ENCODE data around the gene CSNK2A1. TPM values are rescaled to one million over a fixed set of nuclear protein-coding genes. Genes with fewer than 3 reads are reported as not detected.
A peak's percentile ranks its signal among the peaks of the same experiment; 100 is the strongest.

Gene CSNK2A1
- total RNA-seq, 1 donor from 2014 or later: 207 TPM

DNA sequence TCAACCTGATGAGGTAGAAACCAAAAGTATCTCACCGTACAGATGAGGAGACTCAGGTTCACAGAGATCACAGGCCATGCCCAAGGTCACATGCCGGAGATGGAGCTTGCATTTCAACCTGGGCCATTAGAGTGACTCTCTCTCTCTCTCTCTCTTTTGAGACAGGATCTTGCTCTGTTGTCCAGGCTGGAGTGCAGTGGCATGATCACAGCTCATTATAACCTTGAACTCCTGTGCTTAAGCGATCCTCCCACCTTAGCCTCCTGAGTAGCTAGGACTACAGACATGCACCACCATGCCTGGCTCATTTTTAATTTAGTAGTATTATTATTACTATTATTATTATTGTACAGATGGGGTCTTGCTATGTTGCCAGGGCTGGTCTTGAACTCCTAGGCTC lies 2.8 kb upstream of the CSNK2A1 start:
- peaks cover 6% of the 10 kb centered on the region for H3K9me3 Mint-ChIP-seq
- TF ChIP-seq, protein P1, sequence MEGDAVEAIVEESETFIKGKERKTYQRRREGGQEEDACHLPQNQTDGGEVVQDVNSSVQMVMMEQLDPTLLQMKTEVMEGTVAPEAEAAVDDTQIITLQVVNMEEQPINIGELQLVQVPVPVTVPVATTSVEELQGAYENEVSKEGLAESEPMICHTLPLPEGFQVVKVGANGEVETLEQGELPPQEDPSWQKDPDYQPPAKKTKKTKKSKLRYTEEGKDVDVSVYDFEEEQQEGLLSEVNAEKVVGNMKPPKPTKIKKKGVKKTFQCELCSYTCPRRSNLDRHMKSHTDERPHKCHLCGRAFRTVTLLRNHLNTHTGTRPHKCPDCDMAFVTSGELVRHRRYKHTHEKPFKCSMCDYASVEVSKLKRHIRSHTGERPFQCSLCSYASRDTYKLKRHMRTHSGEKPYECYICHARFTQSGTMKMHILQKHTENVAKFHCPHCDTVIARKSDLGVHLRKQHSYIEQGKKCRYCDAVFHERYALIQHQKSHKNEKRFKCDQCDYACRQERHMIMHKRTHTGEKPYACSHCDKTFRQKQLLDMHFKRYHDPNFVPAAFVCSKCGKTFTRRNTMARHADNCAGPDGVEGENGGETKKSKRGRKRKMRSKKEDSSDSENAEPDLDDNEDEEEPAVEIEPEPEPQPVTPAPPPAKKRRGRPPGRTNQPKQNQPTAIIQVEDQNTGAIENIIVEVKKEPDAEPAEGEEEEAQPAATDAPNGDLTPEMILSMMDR (conservative IDR thresholded peaks at IDR 0.05): no peak
- peaks cover 24% of the 10 kb centered on the region for H3K4me1 Mint-ChIP-seq
- peaks cover 48% of the 10 kb centered on the region for H3K27me3 Mint-ChIP-seq (ENCODE audit: low read depth)
- H3K36me3 Mint-ChIP-seq (ENCODE audit: low read depth): peaks cover 6% of the 10 kb centered on the region
- H3K27ac Mint-ChIP-seq (ENCODE audit: unreplicated experiment): no peak overlapping the region
- no peak for DNase-seq (ENCODE audit: low read depth, low spot score)
- H3K4me3 Mint-ChIP-seq: no peak overlapping the region

DNA sequence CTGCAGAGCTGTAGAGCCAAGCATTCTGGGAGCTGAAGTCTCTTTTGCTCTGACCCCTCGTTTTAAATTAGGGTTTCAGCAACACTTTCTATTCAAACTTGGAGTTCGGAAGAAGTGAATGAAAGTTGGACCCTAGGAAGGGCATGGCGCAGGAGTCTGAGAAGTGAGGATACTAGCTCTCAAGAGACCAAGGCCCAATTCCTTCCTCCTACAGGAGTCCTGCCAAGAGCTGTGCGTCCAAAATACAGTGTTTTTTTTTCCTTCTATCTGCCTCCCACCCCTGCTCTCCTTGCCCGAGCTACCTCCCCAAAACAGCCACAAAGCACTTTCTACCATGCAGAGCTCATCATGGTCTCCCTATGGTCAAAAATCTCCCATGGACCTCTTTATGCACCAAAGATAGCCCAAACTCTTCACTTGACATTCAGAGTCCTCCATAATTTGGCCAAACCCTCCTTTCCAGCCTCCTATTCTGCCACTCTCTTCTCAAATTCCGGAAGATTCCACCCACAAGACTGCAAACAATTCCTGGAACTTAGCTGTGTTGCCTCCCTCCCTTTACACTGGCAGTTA lies 649 bp upstream of the CSNK2A1 start:
- peaks cover 39% of the 10 kb centered on the region for H3K4me1 Mint-ChIP-seq
- TF ChIP-seq, protein P1 (conservative IDR thresholded peaks at IDR 0.05): no peak
- H3K9me3 Mint-ChIP-seq: peaks cover 6% of the 10 kb centered on the region
- H3K36me3 Mint-ChIP-seq (ENCODE audit: low read depth): peaks cover 19% of the 10 kb centered on the region
- H3K27ac Mint-ChIP-seq (ENCODE audit: unreplicated experiment): peak overlapping the region; percentile 100
- peak overlapping the region; percentile 87 for H3K4me3 Mint-ChIP-seq
- DNase-seq (ENCODE audit: low read depth, low spot score): no peak
- peaks cover 31% of the 10 kb centered on the region for H3K27me3 Mint-ChIP-seq (ENCODE audit: low read depth)

- H3K27me3 Mint-ChIP-seq (ENCODE audit: low read depth): peaks cover 26% of the 10 kb centered on the region
- peaks cover 24% of the 10 kb centered on the region for H3K36me3 Mint-ChIP-seq (ENCODE audit: low read depth)
- TF ChIP-seq, protein P1 (conservative IDR thresholded peaks at IDR 0.05): no peak
- H3K27ac Mint-ChIP-seq (ENCODE audit: unreplicated experiment): peak overlapping the region; percentile 4
- H3K4me1 Mint-ChIP-seq: peaks cover 51% of the 10 kb centered on the region
- DNase-seq (ENCODE audit: low read depth, low spot score): no peak
- H3K9me3 Mint-ChIP-seq: peaks cover 6% of the 10 kb centered on the region
- peak overlapping the region; percentile 87 for H3K4me3 Mint-ChIP-seq
These were observed 717 bp downstream of the CSNK2A1 start for GRCh38 chr20:542777-543368.

DNA sequence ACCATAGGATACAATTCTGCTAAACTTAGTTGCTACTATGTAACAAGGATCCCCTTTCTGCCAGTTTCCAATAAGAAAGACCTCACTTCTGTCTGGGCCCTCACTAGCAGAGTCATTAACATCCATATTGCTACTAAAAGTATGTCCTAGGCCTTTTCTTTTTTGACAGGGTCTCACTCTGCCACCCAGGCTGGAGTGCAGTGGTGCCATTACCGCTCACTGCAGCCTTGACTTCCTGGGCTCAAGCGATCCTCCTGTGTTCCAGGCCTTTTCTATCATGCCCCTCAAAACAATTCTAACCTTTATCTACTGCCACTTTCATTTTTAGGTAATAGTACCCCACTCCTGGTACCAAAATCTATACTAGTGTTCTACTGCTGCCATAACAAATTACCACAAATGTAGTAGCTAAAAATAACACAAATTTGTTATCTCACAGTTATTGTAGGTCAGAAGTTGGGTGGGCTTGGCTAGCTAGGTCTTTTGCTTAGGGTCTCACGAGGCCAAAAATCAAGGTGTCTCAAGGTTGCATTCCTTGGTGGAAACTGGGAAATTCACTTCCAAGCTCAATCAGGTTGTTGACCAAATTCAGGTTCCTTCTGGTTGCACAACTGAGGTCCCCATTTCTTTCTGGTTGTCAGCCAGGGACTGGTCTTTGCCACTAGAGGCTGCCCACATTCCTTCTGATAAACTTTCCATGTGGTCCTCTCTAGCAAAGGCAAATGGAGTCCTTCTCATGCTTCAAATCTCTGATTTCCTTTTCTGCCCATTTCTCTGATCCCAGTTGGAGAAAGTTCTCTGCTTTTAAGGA lies 3.0 kb downstream of the CSNK2A1 start:
- Mint-ChIP-seq H3K9me3 (peaks cover 6% of the 10 kb centered on the region), H3K27ac (ENCODE audit: unreplicated experiment) (no peak overlapping the region), H3K4me3 (peak overlapping the region; percentile 41)

DNA sequence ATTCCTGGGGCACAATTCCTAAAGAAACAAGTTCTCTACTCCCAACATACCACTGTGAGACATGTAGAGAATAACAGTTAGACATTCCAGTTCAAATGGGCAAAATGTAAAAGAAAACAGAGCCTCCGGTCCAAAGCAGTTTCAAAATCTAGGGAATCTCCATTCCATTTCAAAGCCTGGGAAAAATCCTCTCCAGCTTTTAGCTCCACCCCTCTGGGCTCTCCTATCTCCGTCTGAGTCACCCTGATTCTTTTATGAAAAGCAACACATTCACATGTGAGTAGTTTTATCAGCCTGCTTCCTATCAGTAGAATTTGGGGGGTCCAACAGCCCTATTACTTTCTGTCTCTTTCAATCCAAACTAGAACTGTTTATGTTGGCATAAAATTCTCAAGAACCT lies 3.7 kb downstream of the CSNK2A1 start:
- H3K4me1 Mint-ChIP-seq: peaks cover 77% of the 10 kb centered on the region
- TF ChIP-seq, protein P1 (conservative IDR thresholded peaks at IDR 0.05): no peak
- DNase-seq (ENCODE audit: low read depth, low spot score): no peak
- peaks cover 24% of the 10 kb centered on the region for H3K36me3 Mint-ChIP-seq (ENCODE audit: low read depth)
- H3K9me3 Mint-ChIP-seq: peaks cover 6% of the 10 kb centered on the region
- peak overlapping the region; percentile 18 for H3K4me3 Mint-ChIP-seq
- no peak overlapping the region for H3K27ac Mint-ChIP-seq (ENCODE audit: unreplicated experiment)
- H3K27me3 Mint-ChIP-seq (ENCODE audit: low read depth): peaks cover 5% of the 10 kb centered on the region

More for the DNA sequence above, 3.0 kb downstream of the CSNK2A1 start:
- DNase-seq (ENCODE audit: low read depth, low spot score): no peak
- H3K27me3 Mint-ChIP-seq (ENCODE audit: low read depth): peaks cover 8% of the 10 kb centered on the region
- TF ChIP-seq, protein P1 (conservative IDR thresholded peaks at IDR 0.05): no peak
- peaks cover 72% of the 10 kb centered on the region for H3K4me1 Mint-ChIP-seq
- H3K36me3 Mint-ChIP-seq (ENCODE audit: low read depth): peaks cover 24% of the 10 kb centered on the region

All from neural crest cell (in vitro differentiated cells).